SU-DHL-6 (cell line): ENCODE measurements around the gene PHIP.

Experiments used
- H2AFZ ChIP-seq: fragments of 200-600 bp; sonication (generic); 2 replicates; pipeline ENCODE4 v1.6.1; 2014; ENCODE audit warnings: low read depth, mild to moderate bottlenecking, moderate library complexity, mixed read lengths, antibody characterized with exemption, low read length; ENCODE audit not compliant: severe bottlenecking
- H3F3A ChIP-seq: fragments of 200-600 bp; shearing (Covaris generic); 2 replicates; pipeline ENCODE4 v1.6.0; 2016; ENCODE audit warnings: antibody characterized with exemption, mild to moderate bottlenecking; ENCODE audit not compliant: insufficient read depth
- H3K27ac ChIP-seq: fragments of 200-600 bp; sonication (generic); 2 replicates; pipeline ENCODE4 v1.5.1; 2016; ENCODE audit warnings: low read depth, mild to moderate bottlenecking, low read length, moderate library complexity, mixed read lengths
- H3K27me3 ChIP-seq: fragments of 200-600 bp; sonication (generic), shearing (Covaris generic); 2 replicates; pipeline ENCODE4 v1.6.0; 2014; ENCODE audit warnings: mild to moderate bottlenecking, low read length
- H3K36me3 ChIP-seq: fragments of 200-600 bp; sonication (generic); 2 replicates; pipeline ENCODE4 v1.6.1; 2014; ENCODE audit warnings: mild to moderate bottlenecking, low read length, mixed read lengths
- H3K4me2 ChIP-seq: fragments of 300-600, 200-600 bp; shearing (Covaris generic), sonication (generic); 2 replicates; pipeline ENCODE4 v1.6.0; 2014; ENCODE audit warnings: low read length, low read depth, mild to moderate bottlenecking; ENCODE audit not compliant: poor library complexity, severe bottlenecking
- H3K4me3 ChIP-seq: fragments of 200-600 bp; sonication (generic); 2 replicates; pipeline ENCODE4 v1.5.1; 2014; ENCODE audit warnings: antibody characterized with exemption, low read length, mild to moderate bottlenecking, mixed read lengths; ENCODE audit not compliant: insufficient read depth, poor library complexity, severe bottlenecking
- H3K79me2 ChIP-seq: fragments of 200-600 bp; sonication (generic); 2 replicates; pipeline ENCODE4 v1.6.1; 2014; ENCODE audit warnings: mild to moderate bottlenecking, low read length, moderate library complexity; ENCODE audit not compliant: insufficient read depth
- H3K9ac ChIP-seq: fragments of 200-600 bp; sonication (generic); 2 replicates; pipeline ENCODE4 v1.7.0; 2014; ENCODE audit warnings: mild to moderate bottlenecking, low read length
- H3K9me2 ChIP-seq: fragments of 200-600 bp; sonication (generic); replicated peaks from 2 replicates; pipeline ENCODE4 v1.6.1; 2014; ENCODE audit warnings: low read length; ENCODE audit not compliant: insufficient read depth
- H3K9me3 ChIP-seq: fragments of 200-600 bp; sonication (generic); 2 replicates; pipeline ENCODE4 v1.6.1; 2014; ENCODE audit warnings: low read length, mixed read lengths; ENCODE audit not compliant: insufficient read depth
- H4K20me1 ChIP-seq: fragments of 200-600 bp; sonication (generic); 2 replicates; pipeline ENCODE4 v1.6.1; 2014; ENCODE audit warnings: low read depth, mild to moderate bottlenecking, antibody characterized with exemption, low read length, moderate library complexity, mixed read lengths
- EZH2phosphoT487 ChIP-seq: fragments of 200-600 bp; sonication (generic), shearing (Covaris generic); conservative IDR thresholded peaks from 2 replicates; pipeline ENCODE4 v1.6.1; 2018; ENCODE audit warnings: mild to moderate bottlenecking, antibody characterized with exemption, low read length, moderate library complexity, mixed read lengths
- TF ChIP-seq, protein P1 (sequence below): fragments of 200-600 bp; sonication (generic); IDR thresholded peaks from one replicate; pipeline ENCODE4 v1.5.1; 2017; ENCODE audit warnings: antibody characterized with exemption, mild to moderate bottlenecking, low read length, moderate library complexity; ENCODE audit not compliant: insufficient read depth, poor library complexity, severe bottlenecking

The PHIP gene

GRCh38 chr6:78916411-78916810 lies 161.6 kb downstream of the PHIP start:
- no peaks in the 10 kb centered on the region for H3K9me2 ChIP-seq
- no peak overlapping the region for H2AFZ ChIP-seq
- no peaks in the 10 kb centered on the region for H3K79me2 ChIP-seq
- no peaks in the 10 kb centered on the region for H3F3A ChIP-seq
- TF ChIP-seq EZH2phosphoT487, result no peak
- no peak overlapping the region for H3K9ac ChIP-seq
- no peak overlapping the region for H3K4me2 ChIP-seq
- H3K4me3 ChIP-seq, result no peak overlapping the region
- H3K36me3 ChIP-seq, result 0 out of 2 replicates have a peak, but pooled peaks cover 2% of the 10 kb centered on the region
- H4K20me1 ChIP-seq, result no peaks in the 10 kb centered on the region
- peaks cover 16% of the 10 kb centered on the region; the same call in 1 of the 2 replicates for H3K9me3 ChIP-seq
- no peak overlapping the region for H3K27ac ChIP-seq
- no peaks in the 10 kb centered on the region for H3K27me3 ChIP-seq

- H3K36me3 ChIP-seq, result no peaks in the 10 kb centered on the region
- no peaks in the 10 kb centered on the region for H3F3A ChIP-seq
- no peak overlapping the region for H3K4me3 ChIP-seq
- no peak overlapping the region for H2AFZ ChIP-seq
- H3K9ac ChIP-seq, result no peak overlapping the region
- H3K79me2 ChIP-seq, result no peaks in the 10 kb centered on the region
- TF ChIP-seq, protein P1, sequence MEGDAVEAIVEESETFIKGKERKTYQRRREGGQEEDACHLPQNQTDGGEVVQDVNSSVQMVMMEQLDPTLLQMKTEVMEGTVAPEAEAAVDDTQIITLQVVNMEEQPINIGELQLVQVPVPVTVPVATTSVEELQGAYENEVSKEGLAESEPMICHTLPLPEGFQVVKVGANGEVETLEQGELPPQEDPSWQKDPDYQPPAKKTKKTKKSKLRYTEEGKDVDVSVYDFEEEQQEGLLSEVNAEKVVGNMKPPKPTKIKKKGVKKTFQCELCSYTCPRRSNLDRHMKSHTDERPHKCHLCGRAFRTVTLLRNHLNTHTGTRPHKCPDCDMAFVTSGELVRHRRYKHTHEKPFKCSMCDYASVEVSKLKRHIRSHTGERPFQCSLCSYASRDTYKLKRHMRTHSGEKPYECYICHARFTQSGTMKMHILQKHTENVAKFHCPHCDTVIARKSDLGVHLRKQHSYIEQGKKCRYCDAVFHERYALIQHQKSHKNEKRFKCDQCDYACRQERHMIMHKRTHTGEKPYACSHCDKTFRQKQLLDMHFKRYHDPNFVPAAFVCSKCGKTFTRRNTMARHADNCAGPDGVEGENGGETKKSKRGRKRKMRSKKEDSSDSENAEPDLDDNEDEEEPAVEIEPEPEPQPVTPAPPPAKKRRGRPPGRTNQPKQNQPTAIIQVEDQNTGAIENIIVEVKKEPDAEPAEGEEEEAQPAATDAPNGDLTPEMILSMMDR, result no peak
- TF ChIP-seq EZH2phosphoT487, result no peak
- H3K4me2 ChIP-seq, result no peak overlapping the region
- no peak overlapping the region for H3K27ac ChIP-seq
- H3K27me3 ChIP-seq, result no peaks in the 10 kb centered on the region
- H3K9me2 ChIP-seq, result no peaks in the 10 kb centered on the region
- H4K20me1 ChIP-seq, result no peaks in the 10 kb centered on the region
- no peaks in the 10 kb centered on the region for H3K9me3 ChIP-seq
Observed at GRCh38 chr6:78911218-78911940, 166.7 kb downstream of the PHIP start.

GRCh38 chr6:78910591-78911171 lies 167.4 kb downstream of the PHIP start:
- no peak overlapping the region for H3K4me3 ChIP-seq
- H3K79me2 ChIP-seq, result no peaks in the 10 kb centered on the region
- H3K4me2 ChIP-seq, result no peak overlapping the region
- no peak overlapping the region for H3K27ac ChIP-seq
- TF ChIP-seq EZH2phosphoT487, result no peak
- TF ChIP-seq, protein P1, result no peak
- no peaks in the 10 kb centered on the region for H3F3A ChIP-seq
- no peaks in the 10 kb centered on the region for H3K27me3 ChIP-seq
- no peaks in the 10 kb centered on the region for H3K9me2 ChIP-seq
- H3K9me3 ChIP-seq, result no peaks in the 10 kb centered on the region
- no peak overlapping the region for H2AFZ ChIP-seq
- no peaks in the 10 kb centered on the region for H3K36me3 ChIP-seq
- H4K20me1 ChIP-seq, result no peaks in the 10 kb centered on the region
- no peak overlapping the region for H3K9ac ChIP-seq

GRCh38 chr6:78910010-78910409 lies 168.0 kb downstream of the PHIP start:
- no peaks in the 10 kb centered on the region for H3K36me3 ChIP-seq
- no peak overlapping the region for H3K27ac ChIP-seq
- H2AFZ ChIP-seq, result no peak overlapping the region
- TF ChIP-seq, protein P1, result no peak
- TF ChIP-seq EZH2phosphoT487, result no peak
- no peaks in the 10 kb centered on the region for H3F3A ChIP-seq
- H3K4me3 ChIP-seq, result no peak overlapping the region
- H3K4me2 ChIP-seq, result no peak overlapping the region
- H3K9me3 ChIP-seq, result no peaks in the 10 kb centered on the region
- no peaks in the 10 kb centered on the region for H3K79me2 ChIP-seq
- H3K9me2 ChIP-seq, result no peaks in the 10 kb centered on the region
- H4K20me1 ChIP-seq, result no peaks in the 10 kb centered on the region
- no peak overlapping the region for H3K9ac ChIP-seq
- no peaks in the 10 kb centered on the region for H3K27me3 ChIP-seq
